Stimulated activated CD4-positive, alpha-beta T cell treated with anti-CD3 and anti-CD28 coated beads, Interleukin-1b, Interleukin-23, amount 100 ng/mL, for 48 hours (primary cell): ENCODE measurements around the gene ADCY1.
"Not testable (repeated sequence)": the region's sequence is repeated elsewhere in the genome, so short reads cannot be mapped to it uniquely, and the experiment has no call there.

Experiments
- DNase-seq: peaks from one replicate; pipeline ENCODE4 v3.0.0-alpha.2; 2020

ADCY1 gene

DNA sequence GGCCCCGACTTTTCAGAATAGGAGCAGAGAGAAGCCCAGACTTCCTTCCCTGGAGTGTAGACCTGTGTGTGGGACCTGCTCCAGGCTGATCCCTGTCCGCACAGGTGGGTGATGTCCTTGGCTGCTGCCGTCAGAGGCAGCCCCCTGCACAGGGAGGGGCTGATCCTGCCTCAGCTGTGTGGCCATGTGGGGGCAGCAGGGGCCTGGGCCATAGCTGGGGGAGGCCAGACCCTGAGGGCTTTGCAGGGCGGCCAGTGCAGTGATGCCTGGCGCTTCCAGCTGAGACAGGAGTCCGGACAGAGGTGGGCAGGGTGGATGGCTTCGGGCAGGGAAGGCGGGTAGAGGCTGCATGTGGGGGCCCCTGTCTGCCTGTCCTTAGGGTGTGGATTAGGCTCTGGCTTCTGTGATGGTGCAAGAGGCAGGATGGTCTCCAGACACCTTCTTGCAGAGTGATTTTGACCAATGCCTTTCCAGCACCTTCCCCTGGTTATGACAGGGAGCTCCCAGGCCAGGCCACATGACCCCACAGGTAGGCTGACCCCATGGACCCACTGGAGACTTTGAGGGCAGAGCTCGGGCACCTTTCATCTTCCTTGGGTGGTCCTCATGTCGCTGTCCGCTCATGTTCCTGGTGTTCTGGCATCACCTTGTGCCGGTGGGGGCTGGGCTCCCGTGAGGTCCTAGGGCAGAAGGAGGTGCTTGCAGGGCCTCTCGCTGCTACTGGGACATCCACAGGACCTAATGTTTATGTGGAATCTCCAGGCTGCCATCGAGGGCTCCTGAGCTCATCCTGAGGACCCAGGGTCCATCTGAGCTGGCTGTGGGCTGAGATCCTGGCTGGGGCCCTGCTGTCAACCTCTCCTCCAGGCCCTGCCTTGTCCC, 141.5 kb downstream of the ADCY1 start:
- DNase-seq: no peak

DNA sequence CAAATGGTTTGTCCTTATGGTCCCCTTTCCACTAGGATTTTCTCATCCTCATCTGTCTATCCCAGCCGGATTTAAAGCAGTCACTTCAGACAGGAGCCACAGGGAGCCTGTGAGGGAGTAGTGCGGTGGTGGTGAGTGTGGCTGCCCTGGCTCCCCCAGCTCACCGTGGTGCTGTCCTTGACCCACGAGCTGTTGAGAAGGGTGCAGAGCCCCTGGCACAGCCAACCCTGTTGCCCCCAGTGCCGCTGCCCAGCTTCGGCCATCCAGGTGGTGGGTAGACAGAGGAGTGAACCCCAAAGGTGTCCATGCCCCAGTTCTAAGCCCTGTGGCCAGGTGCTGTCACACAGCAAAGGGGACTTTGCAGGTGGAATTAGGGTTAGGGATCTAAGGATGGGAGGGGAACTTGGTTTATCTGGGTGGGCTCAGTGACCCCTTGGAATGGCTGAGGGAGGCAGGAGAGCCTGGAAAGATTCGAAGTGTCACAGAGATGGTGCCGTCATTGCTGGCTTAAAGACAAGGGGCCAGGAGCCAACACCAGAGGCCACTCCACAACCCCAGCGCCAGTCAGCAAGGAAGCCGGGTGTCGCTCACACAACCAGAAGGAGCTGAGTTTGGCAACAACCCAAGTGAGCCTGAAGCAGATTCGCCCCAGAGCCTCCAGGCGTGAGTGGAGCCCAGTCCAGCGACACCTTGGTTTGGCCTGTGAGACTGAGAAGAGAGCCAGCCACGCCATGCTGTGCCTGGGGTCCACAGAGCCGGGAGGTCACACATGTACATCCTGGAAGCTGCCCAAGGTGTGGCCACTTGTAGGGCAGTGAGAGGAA, 142.4 kb downstream of the ADCY1 start:
- DNase-seq: no peak

DNA sequence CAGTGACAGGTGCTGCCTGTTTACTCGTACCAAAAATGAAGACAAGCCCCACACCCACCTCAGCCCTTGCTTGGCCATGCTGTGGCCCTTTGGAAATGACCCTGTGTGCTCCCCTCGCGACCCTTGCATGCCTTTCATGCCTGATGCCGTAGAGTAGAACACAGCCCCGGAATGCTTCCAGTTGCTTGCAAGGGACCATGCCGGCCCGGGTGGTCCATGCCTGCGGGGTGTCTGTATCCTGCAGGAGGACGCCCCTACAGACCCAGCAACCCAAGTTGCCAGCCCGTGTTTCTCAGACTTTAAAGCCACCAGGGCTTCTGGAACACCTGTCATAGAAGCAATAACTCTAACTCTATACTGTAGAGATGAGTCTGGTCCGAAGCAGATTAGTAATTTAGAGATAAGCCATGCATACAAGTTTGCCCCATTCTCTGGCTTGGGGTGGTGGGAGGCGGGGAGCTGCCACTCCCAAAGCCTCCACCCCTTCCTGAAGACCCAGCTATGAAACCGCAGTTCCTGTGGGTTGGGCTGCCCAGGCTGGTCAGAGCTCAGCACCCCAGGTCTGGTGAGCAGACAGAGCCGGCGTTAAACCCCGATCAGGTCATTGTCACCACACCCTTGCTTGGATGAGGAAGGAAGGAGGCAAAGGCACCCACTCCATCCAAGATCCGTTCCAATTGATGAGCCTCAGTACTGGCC, 143.5 kb downstream of the ADCY1 start:
- DNase-seq: no peak

DNA sequence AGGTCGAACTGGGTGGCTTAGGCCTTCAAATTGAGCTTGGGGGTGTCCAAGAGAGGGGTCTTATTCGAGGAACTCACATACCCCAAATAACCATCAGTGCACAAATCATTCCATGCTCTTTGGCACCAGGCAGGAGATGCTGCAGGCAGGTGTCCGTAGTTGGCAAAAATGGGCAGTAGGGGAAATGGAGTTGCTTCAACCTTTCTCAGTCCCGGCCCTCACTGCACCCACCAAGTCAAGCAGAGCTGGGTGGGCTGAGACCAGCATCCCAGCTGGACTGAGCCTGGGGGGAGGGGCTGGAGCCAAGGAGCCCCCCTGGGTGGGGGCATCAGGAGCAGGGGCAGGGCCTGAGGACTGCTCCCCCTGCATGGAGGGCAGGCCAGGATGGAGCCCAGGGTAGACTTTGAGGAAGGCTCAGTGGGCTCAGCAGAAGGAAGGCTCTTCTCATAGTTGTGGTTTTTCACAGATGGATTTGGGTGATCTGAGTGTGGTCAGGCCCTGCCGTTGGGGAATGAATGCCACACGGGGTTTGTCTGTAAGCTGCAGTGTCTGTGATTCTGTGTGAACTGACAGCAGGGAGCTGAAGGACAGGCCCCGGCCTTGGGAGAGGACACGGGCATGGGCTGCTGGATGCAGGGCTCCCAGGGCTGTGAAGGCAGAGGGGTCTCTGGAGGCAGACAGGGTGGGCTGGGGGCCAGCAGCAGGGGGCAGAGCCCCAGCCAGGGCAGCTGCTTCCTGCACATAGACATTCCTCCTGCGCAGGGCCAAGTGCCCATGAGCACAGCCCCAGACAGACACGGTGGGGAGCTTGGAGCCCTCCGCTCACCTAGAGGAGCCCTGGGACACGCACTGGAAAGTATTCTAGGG, 144.5 kb downstream of the ADCY1 start:
- no peak for DNase-seq

DNA sequence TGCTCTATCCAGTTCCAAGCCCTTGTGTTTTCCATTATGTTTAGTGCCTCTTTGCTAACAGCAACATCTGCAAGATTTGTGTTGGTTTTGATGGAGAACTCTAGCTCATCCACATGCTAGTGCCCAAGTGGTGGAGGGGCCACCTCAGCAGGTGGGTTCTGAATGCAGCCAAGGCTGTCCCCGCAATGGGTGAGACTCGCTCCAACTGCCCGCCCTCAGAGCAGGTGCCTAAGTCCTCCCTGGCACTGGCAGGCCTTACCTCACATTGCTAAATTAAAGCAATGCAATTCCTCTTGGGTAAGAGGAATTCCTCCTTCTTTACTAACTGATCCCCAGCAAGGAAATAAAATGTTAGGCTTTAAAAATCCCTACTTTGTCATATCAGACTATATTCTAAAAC, 146.8 kb downstream of the ADCY1 start:
- no peak for DNase-seq

DNA sequence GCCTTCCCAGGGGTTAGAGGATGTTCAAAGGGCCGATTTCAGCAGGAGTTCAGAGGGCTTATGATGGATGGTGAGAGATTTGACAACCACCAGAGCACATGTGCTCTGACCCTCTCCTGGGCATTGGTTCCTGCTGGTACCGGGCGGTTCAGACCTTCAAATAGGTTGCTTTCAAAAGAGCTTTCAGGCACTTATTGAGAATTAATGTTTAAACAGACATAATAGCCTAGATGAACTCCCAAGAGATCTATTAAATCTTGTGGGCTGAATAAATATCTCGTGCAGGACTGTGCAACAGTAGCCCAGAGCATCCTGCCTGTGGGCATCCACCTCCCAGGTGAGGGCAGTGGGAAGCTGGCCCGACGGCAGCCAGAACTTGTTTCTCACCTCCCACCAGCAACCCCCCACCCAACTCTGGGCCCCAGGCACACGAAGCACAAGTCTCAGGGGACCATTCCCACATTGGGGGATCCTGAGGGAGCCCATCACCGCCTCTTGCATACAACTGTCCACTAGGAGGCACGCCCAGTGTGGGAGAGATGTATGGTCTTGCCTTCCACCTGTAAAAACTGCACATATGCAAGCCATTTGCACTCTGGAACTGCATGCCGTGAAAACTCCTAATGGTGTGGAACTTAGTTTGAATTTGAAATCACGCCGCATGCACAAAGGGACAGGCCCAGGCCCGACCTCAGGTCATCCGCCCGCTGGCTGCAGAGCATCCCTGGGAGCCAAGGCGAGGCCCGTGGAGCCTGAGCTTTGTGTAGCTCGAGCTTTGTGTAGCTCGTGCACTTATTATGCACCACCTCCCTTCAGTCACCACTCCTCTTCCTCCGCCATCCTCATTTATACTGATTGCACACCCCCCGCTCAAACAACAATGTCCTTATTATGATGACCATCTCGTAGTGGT, 147.8 kb downstream of the ADCY1 start:
- no peak for DNase-seq

DNA sequence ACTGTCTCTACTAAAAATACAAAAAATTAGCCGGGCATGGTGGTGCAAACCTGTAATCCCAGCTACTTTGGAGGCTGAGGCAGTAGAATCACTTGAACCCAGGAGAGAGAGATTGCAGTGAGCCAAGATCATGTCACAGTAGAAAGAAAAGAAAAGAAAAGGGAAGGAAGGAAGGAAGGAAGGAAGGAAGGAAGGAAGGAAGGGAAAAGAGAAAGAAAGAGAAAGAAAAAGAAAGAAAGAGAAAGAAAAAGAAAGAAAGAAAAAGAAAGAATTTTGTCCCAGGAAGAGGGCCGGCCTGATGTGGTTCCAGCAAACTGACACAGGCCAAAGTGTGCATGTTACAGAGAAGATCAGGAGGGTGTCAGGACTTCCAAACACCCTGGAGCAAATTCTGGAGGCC, 151.1 kb downstream of the ADCY1 start:
- DNase-seq: not testable (repeated sequence)

DNA sequence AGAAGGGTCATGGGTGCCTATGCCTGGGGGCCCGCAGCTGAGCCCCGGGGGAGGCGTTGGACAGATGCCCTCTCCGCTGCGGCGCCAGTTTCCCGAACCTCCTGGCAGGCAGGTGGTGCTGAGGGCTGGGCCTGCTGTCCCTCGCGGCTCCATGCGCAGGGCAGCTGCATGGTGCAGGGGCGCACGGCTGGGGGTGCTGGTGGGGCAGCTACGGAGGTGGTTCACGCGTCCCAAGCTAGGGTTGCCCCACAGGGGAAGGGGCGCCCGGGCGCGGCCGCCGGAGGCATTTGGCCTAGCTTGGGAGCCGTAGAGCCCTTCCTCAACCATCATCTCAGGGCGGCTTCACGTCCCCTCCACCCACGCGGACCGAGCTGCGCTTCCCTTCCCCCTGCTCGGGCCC, 152.7 kb downstream of the ADCY1 start:
- no peak for DNase-seq

DNA sequence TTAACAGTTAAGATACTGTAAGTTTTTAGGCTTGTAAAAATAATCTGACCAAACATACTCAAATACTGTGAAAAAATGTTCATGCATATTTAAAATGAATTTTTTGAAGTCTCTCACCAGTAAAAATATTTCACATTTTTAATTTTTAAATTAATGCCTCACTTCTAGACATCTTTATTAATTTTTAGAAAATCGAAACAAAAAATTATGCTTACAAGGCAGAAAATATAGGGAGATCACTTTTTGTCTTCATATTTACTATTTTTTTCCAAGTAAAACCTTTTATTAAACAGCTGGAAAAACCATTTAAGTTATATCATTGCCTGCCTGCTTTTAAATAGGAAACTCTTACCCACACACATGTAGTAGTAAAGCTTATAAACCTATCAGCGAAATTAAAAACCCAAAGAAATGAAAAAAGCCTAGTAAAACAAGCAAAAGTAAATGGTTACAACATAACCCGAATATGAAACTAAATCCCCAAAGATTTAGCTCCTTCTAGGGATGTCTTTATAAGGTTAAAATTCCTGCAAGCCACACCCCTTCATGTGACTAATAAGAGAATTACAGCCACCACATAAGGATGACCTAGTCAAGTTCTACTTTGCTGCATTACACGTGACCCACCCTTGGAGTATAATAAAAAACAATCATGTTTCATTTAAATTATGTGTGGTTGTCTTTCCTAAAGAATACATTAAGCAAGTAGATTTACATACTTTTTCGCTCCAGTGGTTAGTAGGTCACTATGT, 157.7 kb downstream of the ADCY1 start:
- not testable (repeated sequence) for DNase-seq

DNA sequence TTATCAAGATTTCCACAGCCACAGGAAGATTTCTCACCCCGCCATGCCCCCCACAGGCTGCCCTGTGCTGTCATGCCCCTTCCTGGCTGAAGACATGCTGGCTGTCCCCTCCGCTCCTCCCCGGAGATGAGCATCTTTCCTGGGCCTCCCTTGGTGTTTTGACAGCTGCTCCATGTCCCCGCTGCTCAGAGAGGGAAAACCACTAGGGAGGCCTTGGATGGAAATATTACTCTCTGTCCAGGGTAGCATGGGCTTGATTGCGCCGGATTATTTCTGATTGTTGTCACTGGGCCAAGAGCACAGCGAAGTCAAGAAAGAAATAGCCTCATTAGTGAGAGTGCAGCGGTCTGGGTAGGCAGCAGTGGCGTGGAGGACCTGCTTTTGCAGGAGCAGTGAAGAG, 164.8 kb downstream of the ADCY1 start:
- DNase-seq: not testable (repeated sequence)

DNA sequence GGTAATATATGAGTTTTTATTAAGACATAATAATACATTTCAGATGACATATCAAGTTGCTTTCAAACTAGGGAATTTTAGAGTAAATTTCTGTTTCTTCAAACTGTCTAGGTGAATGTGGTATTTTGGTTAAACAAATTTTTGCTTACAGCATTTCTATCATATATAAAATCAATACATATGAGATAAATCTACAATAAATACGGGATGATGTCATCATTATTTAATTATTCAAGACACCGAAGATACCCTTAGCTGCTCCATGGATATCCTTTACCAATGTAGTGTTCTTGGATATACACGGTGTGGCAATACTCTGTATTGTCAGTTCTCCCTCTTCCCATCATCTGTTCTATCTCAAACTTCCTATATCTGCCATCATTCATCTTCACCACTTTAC, 166.4 kb downstream of the ADCY1 start:
- DNase-seq: not testable (repeated sequence)

DNA sequence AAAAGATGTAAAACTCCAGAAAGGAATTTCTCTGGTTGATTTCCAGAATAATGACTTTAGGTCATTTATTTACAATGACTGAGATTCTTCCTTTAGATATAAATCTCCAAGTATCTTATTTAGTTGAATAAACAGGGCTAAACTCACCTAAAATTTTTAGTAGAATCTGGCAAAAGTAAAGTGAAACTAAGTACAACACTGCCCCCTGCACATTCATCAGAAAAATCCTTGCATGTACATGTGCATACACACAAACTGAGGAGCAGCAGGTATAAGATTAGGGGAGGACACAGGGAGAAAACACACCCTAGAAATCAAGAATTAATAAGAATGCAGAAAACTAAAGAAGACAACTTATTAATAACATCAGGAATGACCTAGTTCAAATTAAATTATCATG, 174.8 kb downstream of the ADCY1 start:
- DNase-seq: not testable (repeated sequence)

DNA sequence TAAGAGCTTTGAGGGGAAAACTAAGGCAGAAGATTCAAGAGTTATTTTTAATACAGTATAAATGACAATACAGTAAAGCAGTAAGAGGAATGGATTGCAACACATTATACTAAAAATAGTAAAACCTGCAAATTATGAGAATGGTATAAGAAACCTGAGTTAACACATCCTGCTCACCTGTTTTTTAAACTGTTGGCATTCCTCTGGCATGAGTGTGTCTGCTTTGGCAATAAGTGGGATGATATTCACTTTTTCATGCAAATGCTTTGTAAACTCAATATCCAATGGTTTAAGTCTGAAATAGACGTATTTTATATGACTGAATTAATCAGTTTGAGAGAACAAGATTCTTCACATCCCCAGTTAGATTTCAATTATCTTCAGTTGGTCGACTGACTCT, 177.2 kb downstream of the ADCY1 start:
- not testable (repeated sequence) for DNase-seq

DNA sequence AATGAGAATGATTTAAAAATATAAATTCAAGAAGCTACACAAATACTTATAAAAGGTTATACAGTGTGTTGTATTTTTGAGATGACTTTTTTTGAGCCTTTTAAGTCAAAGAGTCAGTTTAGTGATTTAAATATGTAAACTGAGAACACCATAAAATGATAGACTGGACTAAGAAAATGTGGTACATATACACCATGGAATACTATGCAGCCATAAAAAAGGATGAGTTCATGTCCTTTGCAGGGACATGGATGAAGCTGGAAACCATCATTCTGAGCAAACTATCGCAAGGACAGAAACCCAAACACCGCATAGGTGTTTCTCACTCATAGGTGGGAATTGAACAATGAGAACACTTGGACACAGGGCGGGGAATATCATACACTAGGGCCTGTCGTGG, 182.2 kb downstream of the ADCY1 start:
- DNase-seq: not testable (repeated sequence)

DNA sequence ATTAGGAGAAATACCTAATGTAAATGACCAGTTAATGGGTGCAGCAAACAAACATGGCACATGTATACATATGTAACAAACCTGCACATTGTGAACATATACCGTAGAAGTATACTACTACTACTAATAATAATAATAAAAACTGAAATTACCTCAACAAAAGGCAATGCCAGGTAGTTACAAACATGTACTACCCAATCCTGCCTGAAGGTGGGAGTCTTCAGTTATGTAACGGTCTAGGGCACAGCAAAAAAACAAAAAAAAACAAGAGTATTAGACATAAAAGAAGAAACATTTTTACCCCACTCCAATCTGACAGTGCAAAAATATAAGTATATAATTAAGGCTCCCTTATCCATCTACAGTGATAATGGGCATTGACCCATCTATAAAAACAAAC, 182.6 kb downstream of the ADCY1 start:
- DNase-seq: not testable (repeated sequence)

DNA sequence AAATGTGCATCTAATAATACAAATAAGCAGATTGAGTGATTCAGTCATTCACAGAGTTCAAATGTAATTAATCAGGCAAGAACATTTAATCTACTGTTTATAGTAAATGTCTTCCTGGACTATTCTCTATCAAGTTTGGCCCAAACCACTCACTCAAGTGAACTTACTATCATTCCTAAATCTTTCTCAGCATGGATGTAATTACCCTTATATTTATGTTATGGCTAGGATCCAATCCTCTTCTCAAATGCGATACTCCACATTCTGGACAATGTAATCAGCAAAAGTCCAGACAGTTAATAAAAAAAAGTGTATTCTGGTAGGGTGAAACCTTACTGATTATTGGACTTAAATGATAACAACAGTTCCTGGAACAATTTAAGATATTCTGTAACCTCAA, 185.3 kb downstream of the ADCY1 start:
- not testable (repeated sequence) for DNase-seq

DNA sequence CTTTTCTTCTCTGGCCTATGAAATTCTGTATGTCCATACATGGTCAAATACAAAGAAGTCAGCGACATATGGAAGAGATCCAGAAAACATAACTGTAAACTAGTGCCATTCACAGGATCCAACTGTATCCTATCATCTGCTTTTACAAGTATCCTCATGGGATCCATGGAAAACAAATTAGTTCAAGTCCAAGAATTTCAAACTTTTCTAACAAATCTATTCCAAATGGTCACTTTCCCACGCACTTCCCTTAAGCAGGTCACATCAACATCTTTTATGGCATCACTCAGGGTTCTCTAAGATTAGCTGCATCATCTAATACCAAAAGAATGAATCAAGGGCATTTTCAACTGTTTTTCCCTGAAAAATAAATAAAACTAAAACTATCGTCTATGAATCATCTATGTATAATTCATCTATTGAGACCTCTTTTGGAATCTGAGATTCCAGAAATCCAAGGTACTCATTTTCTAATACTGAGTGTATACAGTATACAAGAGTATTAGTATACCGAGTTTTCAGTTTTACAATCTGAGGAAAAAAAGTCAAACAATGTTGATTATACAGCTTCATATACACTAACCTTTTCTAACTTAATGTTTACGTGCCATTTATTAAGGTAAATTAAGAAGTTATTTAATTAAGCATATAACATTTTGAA, 187.5 kb downstream of the ADCY1 start:
- not testable (repeated sequence) for DNase-seq

DNA sequence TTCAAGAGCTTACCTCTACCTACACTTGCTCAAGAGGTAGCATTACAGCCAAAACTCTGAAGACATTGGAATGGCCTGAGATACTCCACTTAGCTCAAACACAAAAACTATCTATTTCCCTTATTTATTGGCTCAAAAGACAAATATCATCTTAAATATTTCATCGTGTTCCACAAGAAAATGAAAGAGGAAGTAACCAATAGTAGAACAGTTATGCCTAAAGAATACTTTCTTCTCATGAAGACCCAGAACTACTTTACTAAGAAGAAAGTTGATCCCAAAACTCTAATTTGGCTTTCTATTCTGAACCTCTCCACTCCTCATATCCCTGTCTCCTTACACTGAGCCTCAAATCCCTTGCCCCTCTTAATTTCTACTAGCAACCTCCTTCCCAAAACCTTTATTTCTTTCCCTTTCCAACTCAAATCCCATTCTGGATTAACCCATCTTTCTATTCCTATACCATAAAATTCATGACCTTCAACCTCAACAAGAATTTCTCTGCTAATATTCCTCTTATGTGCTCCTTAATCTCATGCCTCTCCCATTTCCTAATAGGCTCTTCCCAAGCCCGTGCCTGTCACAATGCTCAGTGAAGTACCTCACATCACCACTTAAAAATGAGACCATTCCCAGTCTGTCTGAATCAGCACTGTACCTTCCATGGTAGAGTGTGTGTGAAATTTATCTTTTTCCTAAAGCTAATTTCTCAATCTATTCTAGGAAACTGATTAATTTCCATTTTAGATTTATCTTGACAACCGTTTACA, 188.2 kb downstream of the ADCY1 start:
- not testable (repeated sequence) for DNase-seq
